Measurements from ENCODE around the gene WDR70. TPM values are rescaled to one million over a fixed set of nuclear protein-coding genes. Genes with fewer than 3 reads are reported as not detected.
A peak's percentile ranks its signal among the peaks of the same experiment; 100 is the strongest.

The WDR70 gene
- total RNA-seq, 1 donor from 2014 or later: 29.0 TPM

- intact Hi-C loops (cut with DNase I): no loop called here
- Histone ChIP-seq H3K27me3 (ENCODE audit: low read depth) (no peaks in the 10 kb centered on the region), H3K36me3 (peaks cover under 1% of the 10 kb centered on the region), H3K27ac (no peak overlapping the region), H3K9me3 (no peaks in the 10 kb centered on the region), H3K4me1 (peaks cover 12% of the 10 kb centered on the region), H3K4me3 (no peak overlapping the region)
- DNase-seq (no peak), ATAC-seq (peak in 1 of 2 donors; percentile 42)
- no peak for TF ChIP-seq CTCF (IDR thresholded peaks at IDR 0.05)
Observed at GRCh38 chr5:37738057-37738691, 359.1 kb downstream of the WDR70 start.

GRCh38 chr5:37738865-37739488 is 359.9 kb downstream of the WDR70 start:
- Histone ChIP-seq H3K36me3 (peaks cover 6% of the 10 kb centered on the region), H3K27me3 (ENCODE audit: low read depth) (no peaks in the 10 kb centered on the region), H3K27ac (no peak overlapping the region), H3K4me3 (no peak overlapping the region), H3K4me1 (peaks cover 12% of the 10 kb centered on the region), H3K9me3 (no peaks in the 10 kb centered on the region)
- DNase-seq (no peak), ATAC-seq (no peak)
- intact Hi-C loops (cut with DNase I): no loop called here
- TF ChIP-seq CTCF (IDR thresholded peaks at IDR 0.05): no peak

GRCh38 chr5:37739817-37740261 is 360.7 kb downstream of the WDR70 start:
- no peak for TF ChIP-seq CTCF (IDR thresholded peaks at IDR 0.05)

GRCh38 chr5:37740331-37741066 is 361.4 kb downstream of the WDR70 start:
- no peak overlapping the region for H3K4me3 ChIP-seq
- no peak for TF ChIP-seq CTCF (IDR thresholded peaks at IDR 0.05)
- DNase-seq: no peak
- H3K27me3 ChIP-seq (ENCODE audit: low read depth): no peaks in the 10 kb centered on the region
- no peak for ATAC-seq
- intact Hi-C loops (cut with DNase I): no loop called here
- peaks cover 6% of the 10 kb centered on the region for H3K36me3 ChIP-seq
- peaks cover 12% of the 10 kb centered on the region for H3K4me1 ChIP-seq
- no peaks in the 10 kb centered on the region for H3K9me3 ChIP-seq
- no peak overlapping the region for H3K27ac ChIP-seq

More at GRCh38 chr5:37739817-37740261, 360.7 kb downstream of the WDR70 start:
- H3K4me1 ChIP-seq: peaks cover 12% of the 10 kb centered on the region
- DNase-seq (no peak), ATAC-seq (no peak)
- intact Hi-C loops (cut with DNase I): no loop called here
- H3K27ac ChIP-seq: no peak overlapping the region
- no peaks in the 10 kb centered on the region for H3K9me3 ChIP-seq
- H3K36me3 ChIP-seq: peaks cover 6% of the 10 kb centered on the region
- no peak overlapping the region for H3K4me3 ChIP-seq
- H3K27me3 ChIP-seq (ENCODE audit: low read depth): no peaks in the 10 kb centered on the region

- H3K9me3 ChIP-seq: no peaks in the 10 kb centered on the region
- intact Hi-C loops (cut with DNase I): no loop called here
- H3K27me3 ChIP-seq (ENCODE audit: low read depth): no peaks in the 10 kb centered on the region
- peaks cover 12% of the 10 kb centered on the region for H3K4me1 ChIP-seq
- no peak overlapping the region for H3K4me3 ChIP-seq
- DNase-seq (no peak), ATAC-seq (no peak)
- H3K36me3 ChIP-seq: peaks cover 6% of the 10 kb centered on the region
- no peak for TF ChIP-seq CTCF (IDR thresholded peaks at IDR 0.05)
- H3K27ac ChIP-seq: no peak overlapping the region
Observed at GRCh38 chr5:37742111-37742510, 363.0 kb downstream of the WDR70 start.

Data from lower lobe of right lung (tissue), 2 donors.